Measurements from ENCODE around the gene CAPZB. TPM values are rescaled to one million over a fixed set of nuclear protein-coding genes. Genes with fewer than 3 reads are reported as not detected.
"Not testable (repeated sequence)": the region's sequence is repeated elsewhere in the genome, so short reads cannot be mapped to it uniquely, and the experiment has no call there.

CAPZB gene
- total RNA-seq, 1 experiment from 2014 or later = 348 TPM

GRCh38 chr1:19511116-19511515, 25.8 kb upstream of the CAPZB start:
- H2BK15ac ChIP-seq (ENCODE audit: low read depth, low read length) = no peak overlapping the region
- no peak overlapping the region for H4K8ac ChIP-seq (replicated peaks; ENCODE audit: insufficient read length, low read depth, low read length)
- no peak overlapping the region for H3K9ac ChIP-seq (ENCODE audit: extremely low read depth, insufficient read length, low read length)
- H4K20me1 ChIP-seq (ENCODE audit: control insufficient read depth, insufficient read depth, insufficient read length) = no peaks in the 10 kb centered on the region
- no peak overlapping the region for H2AFZ ChIP-seq (ENCODE audit: low read length)
- DNase-seq = no peak
- no peak overlapping the region for H3K18ac ChIP-seq (ENCODE audit: insufficient read length, low read depth, low read length)
- H3K27me3 ChIP-seq (ENCODE audit: insufficient read depth, low read length) = no peaks in the 10 kb centered on the region
- no peak overlapping the region for H4K5ac ChIP-seq (ENCODE audit: insufficient read length, low read depth, low read length)
- H2BK120ac ChIP-seq (ENCODE audit: low read depth, low read length, poor library complexity, severe bottlenecking) = no peak overlapping the region
- Mint-ChIP-seq H3K27me3 (ENCODE audit: low read depth) (peaks cover 4% of the 10 kb centered on the region; the same call in 1 of the 2 replicates), H3K36me3 (ENCODE audit: insufficient read depth in 1 of 3, low read depth in 3 of 3) (no peaks in the 10 kb centered on the region), H3K4me3 (no peak overlapping the region), H3K27ac (no peak overlapping the region), H3K4me1 (peaks cover 7 to 8% of the 10 kb centered on the region in 2 experiments), H3K9me3 (no peaks in the 10 kb centered on the region)
- no peak overlapping the region for H3K4me2 ChIP-seq (ENCODE audit: insufficient read depth, insufficient read length, low read length)
- no peaks in the 10 kb centered on the region for H3K9me3 ChIP-seq (ENCODE audit: control insufficient read depth, low read depth, low read length)
- no peak overlapping the region for H2BK5ac ChIP-seq (ENCODE audit: insufficient read length, low read length)
- H3K4ac ChIP-seq (ENCODE audit: low read depth, low read length) = no peak overlapping the region
- no peak overlapping the region for H3T11ph ChIP-seq (ENCODE audit: low read length)
- H3K79me1 ChIP-seq (ENCODE audit: insufficient read depth, low read depth, low read length, poor library complexity, severe bottlenecking) = no peaks in the 10 kb centered on the region
- H2BK20ac ChIP-seq (ENCODE audit: low read depth, low read length, poor library complexity, severe bottlenecking) = no peak overlapping the region
- H3K27ac ChIP-seq (ENCODE audit: insufficient read length, low read depth, low read length) = no peak overlapping the region
- H2AK5ac ChIP-seq (ENCODE audit: insufficient read length, low read length) = no peak overlapping the region
- no peak for TF ChIP-seq CTCF (conservative IDR thresholded peaks at IDR 0.05)
- no peak overlapping the region for H3K14ac ChIP-seq (ENCODE audit: insufficient read depth, low read length)
- H3K23ac ChIP-seq (ENCODE audit: insufficient read length, low read depth, low read length) = no peak overlapping the region
- H3K56ac ChIP-seq (ENCODE audit: insufficient read length, low read depth, low read length) = no peak overlapping the region
- H2BK12ac ChIP-seq (ENCODE audit: insufficient read length, low read depth, low read length) = no peak overlapping the region
- H3K4me1 ChIP-seq (ENCODE audit: insufficient read depth, low read length) = no peaks in the 10 kb centered on the region
- no peaks in the 10 kb centered on the region for H3K79me2 ChIP-seq (ENCODE audit: insufficient read depth, low read length)
- no peak overlapping the region for H4K91ac ChIP-seq (ENCODE audit: insufficient read length, low read depth, low read length)
- H3K23me2 ChIP-seq (ENCODE audit: insufficient read length, low read depth, low read length, poor library complexity, severe bottlenecking) = no peaks in the 10 kb centered on the region

- WGBS (ENCODE audit: extremely low coverage, insufficient read length, low lambda C conversion rate) = no CpG with 5 or more reads among the region's 8 CpGs
Measured at GRCh38 chr1:19509647-19510046, 24.3 kb upstream of the CAPZB start.

More at GRCh38 chr1:19509647-19510046, 24.3 kb upstream of the CAPZB start:
- H3K4me2 ChIP-seq (ENCODE audit: insufficient read depth, insufficient read length, low read length); H3K4me3 Mint-ChIP-seq; H4K91ac ChIP-seq (ENCODE audit: insufficient read length, low read depth, low read length); H3K23me2 ChIP-seq (ENCODE audit: insufficient read length, low read depth, low read length, poor library complexity, severe bottlenecking); H2AK5ac ChIP-seq (ENCODE audit: insufficient read length, low read length); H2BK20ac ChIP-seq (ENCODE audit: low read depth, low read length, poor library complexity, severe bottlenecking); H2AFZ ChIP-seq (ENCODE audit: low read length); H3K27me3 Mint-ChIP-seq (ENCODE audit: low read depth); H3K14ac ChIP-seq (ENCODE audit: insufficient read depth, low read length); H3K27ac Mint-ChIP-seq; H4K20me1 ChIP-seq (ENCODE audit: control insufficient read depth, insufficient read depth, insufficient read length); H4K8ac ChIP-seq (replicated peaks; ENCODE audit: insufficient read length, low read depth, low read length); H3T11ph ChIP-seq (ENCODE audit: low read length); H2BK5ac ChIP-seq (ENCODE audit: insufficient read length, low read length); H3K27me3 ChIP-seq (ENCODE audit: insufficient read depth, low read length); H3K56ac ChIP-seq (ENCODE audit: insufficient read length, low read depth, low read length); H2BK12ac ChIP-seq (ENCODE audit: insufficient read length, low read depth, low read length); H3K9ac ChIP-seq (ENCODE audit: extremely low read depth, insufficient read length, low read length); H3K9me3 ChIP-seq (ENCODE audit: control insufficient read depth, low read depth, low read length); H3K27ac ChIP-seq (ENCODE audit: insufficient read length, low read depth, low read length); H2BK15ac ChIP-seq (ENCODE audit: low read depth, low read length); H3K4me1 ChIP-seq (ENCODE audit: insufficient read depth, low read length); H3K23ac ChIP-seq (ENCODE audit: insufficient read length, low read depth, low read length); H3K4ac ChIP-seq (ENCODE audit: low read depth, low read length); H4K5ac ChIP-seq (ENCODE audit: insufficient read length, low read depth, low read length); H3K18ac ChIP-seq (ENCODE audit: insufficient read length, low read depth, low read length); H2BK120ac ChIP-seq (ENCODE audit: low read depth, low read length, poor library complexity, severe bottlenecking); H3K36me3 Mint-ChIP-seq (ENCODE audit: insufficient read depth in 1 of 3, low read depth in 3 of 3); H3K9me3 Mint-ChIP-seq; H3K4me1 Mint-ChIP-seq; H3K79me1 ChIP-seq (ENCODE audit: insufficient read depth, low read depth, low read length, poor library complexity, severe bottlenecking); DNase-seq; H3K79me2 ChIP-seq (ENCODE audit: insufficient read depth, low read length): not testable (repeated sequence)

Data from H9 (cell line).